ENCODE results near the gene KCNQ2. TPM values are rescaled to one million over a fixed set of nuclear protein-coding genes. Genes with fewer than 3 reads are reported as not detected.

KCNQ2 gene
- total RNA-seq, 1 donor: 0.36 TPM

- Histone ChIP-seq H3K4me2 (ENCODE audit: insufficient read depth, low read length) (no peak overlapping the region), H2AFZ (ENCODE audit: low read length) (no peak overlapping the region), H3K27me3 (ENCODE audit: insufficient read depth, low read length) (peaks cover 4% of the 10 kb centered on the region), H3K4me3 (ENCODE audit: insufficient read depth, low read length) (no peak overlapping the region), H4K20me1 (ENCODE audit: insufficient read depth, low read length) (no peaks in the 10 kb centered on the region), H3K9me3 (ENCODE audit: low read depth, low read length) (no peaks in the 10 kb centered on the region), H3K27ac (ENCODE audit: low read depth, low read length) (no peak overlapping the region), H3K79me2 (ENCODE audit: insufficient read depth, low read length) (no peaks in the 10 kb centered on the region), H3K36me3 (ENCODE audit: insufficient read depth, low read length) (no peaks in the 10 kb centered on the region), H3K4me1 (ENCODE audit: insufficient read depth, low read length) (no peaks in the 10 kb centered on the region)
- TF ChIP-seq, protein P1, sequence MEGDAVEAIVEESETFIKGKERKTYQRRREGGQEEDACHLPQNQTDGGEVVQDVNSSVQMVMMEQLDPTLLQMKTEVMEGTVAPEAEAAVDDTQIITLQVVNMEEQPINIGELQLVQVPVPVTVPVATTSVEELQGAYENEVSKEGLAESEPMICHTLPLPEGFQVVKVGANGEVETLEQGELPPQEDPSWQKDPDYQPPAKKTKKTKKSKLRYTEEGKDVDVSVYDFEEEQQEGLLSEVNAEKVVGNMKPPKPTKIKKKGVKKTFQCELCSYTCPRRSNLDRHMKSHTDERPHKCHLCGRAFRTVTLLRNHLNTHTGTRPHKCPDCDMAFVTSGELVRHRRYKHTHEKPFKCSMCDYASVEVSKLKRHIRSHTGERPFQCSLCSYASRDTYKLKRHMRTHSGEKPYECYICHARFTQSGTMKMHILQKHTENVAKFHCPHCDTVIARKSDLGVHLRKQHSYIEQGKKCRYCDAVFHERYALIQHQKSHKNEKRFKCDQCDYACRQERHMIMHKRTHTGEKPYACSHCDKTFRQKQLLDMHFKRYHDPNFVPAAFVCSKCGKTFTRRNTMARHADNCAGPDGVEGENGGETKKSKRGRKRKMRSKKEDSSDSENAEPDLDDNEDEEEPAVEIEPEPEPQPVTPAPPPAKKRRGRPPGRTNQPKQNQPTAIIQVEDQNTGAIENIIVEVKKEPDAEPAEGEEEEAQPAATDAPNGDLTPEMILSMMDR (IDR thresholded peaks at IDR 0.05; ENCODE audit: extremely low read depth, low read depth, low read length): no peak
- no peak for DNase-seq (ENCODE audit: insufficient read length, low spot score, missing footprints)
Observed at GRCh38 chr20:63421094-63421692, 51.3 kb downstream of the KCNQ2 start.

GRCh38 chr20:63420359-63421093, 51.9 kb downstream of the KCNQ2 start:
- Histone ChIP-seq H3K27ac (ENCODE audit: low read depth, low read length) (no peak overlapping the region), H4K20me1 (ENCODE audit: insufficient read depth, low read length) (no peaks in the 10 kb centered on the region), H3K4me2 (ENCODE audit: insufficient read depth, low read length) (no peak overlapping the region), H3K4me3 (ENCODE audit: insufficient read depth, low read length) (no peak overlapping the region), H3K4me1 (ENCODE audit: insufficient read depth, low read length) (no peaks in the 10 kb centered on the region), H3K36me3 (ENCODE audit: insufficient read depth, low read length) (no peaks in the 10 kb centered on the region), H2AFZ (ENCODE audit: low read length) (no peak overlapping the region), H3K9me3 (ENCODE audit: low read depth, low read length) (no peaks in the 10 kb centered on the region), H3K27me3 (ENCODE audit: insufficient read depth, low read length) (peaks cover 4% of the 10 kb centered on the region), H3K79me2 (ENCODE audit: insufficient read depth, low read length) (no peaks in the 10 kb centered on the region)
- no peak for DNase-seq (ENCODE audit: insufficient read length, low spot score, missing footprints)
- TF ChIP-seq, protein P1 (IDR thresholded peaks at IDR 0.05; ENCODE audit: extremely low read depth, low read depth, low read length): no peak

GRCh38 chr20:63419299-63419698, 53.2 kb downstream of the KCNQ2 start:
- H3K27me3 ChIP-seq (ENCODE audit: insufficient read depth, low read length): peaks cover 4% of the 10 kb centered on the region
- no peak overlapping the region for H3K4me3 ChIP-seq (ENCODE audit: insufficient read depth, low read length)

DNA sequence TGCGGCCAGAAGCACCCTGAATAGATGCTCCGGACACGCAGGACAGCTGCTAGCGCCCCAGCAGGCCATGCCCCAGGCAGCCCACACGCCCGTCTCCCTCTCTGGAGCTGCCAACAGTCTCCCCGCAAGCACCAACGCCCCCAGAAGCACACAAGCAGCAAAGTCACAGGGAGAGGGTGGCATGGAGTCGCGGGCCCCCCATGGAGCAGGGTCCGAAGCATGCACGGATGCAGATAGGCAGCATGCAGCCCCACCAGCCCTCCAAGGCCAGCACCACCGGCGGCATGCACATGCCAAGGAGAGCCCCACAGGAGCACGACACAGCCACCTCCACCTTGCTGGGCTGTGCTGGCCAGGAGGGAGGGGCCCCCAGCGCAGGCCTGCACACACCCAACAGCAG, 53.8 kb downstream of the KCNQ2 start:
- Histone ChIP-seq H3K27me3 (ENCODE audit: insufficient read depth, low read length) (peaks cover 4% of the 10 kb centered on the region), H4K20me1 (ENCODE audit: insufficient read depth, low read length) (no peaks in the 10 kb centered on the region), H3K36me3 (ENCODE audit: insufficient read depth, low read length) (no peaks in the 10 kb centered on the region), H2AFZ (ENCODE audit: low read length) (no peak overlapping the region), H3K4me3 (ENCODE audit: insufficient read depth, low read length) (no peak overlapping the region), H3K9me3 (ENCODE audit: low read depth, low read length) (no peaks in the 10 kb centered on the region), H3K4me2 (ENCODE audit: insufficient read depth, low read length) (no peak overlapping the region), H3K4me1 (ENCODE audit: insufficient read depth, low read length) (no peaks in the 10 kb centered on the region), H3K79me2 (ENCODE audit: insufficient read depth, low read length) (no peaks in the 10 kb centered on the region), H3K27ac (ENCODE audit: low read depth, low read length) (no peak overlapping the region)
- DNase-seq (ENCODE audit: insufficient read length, low spot score, missing footprints): no peak
- TF ChIP-seq, protein P1 (IDR thresholded peaks at IDR 0.05; ENCODE audit: extremely low read depth, low read depth, low read length): no peak

More at GRCh38 chr20:63419299-63419698, 53.2 kb downstream of the KCNQ2 start:
- H3K79me2 ChIP-seq (ENCODE audit: insufficient read depth, low read length): no peaks in the 10 kb centered on the region
- H3K4me1 ChIP-seq (ENCODE audit: insufficient read depth, low read length): no peaks in the 10 kb centered on the region
- H3K4me2 ChIP-seq (ENCODE audit: insufficient read depth, low read length): no peak overlapping the region
- no peaks in the 10 kb centered on the region for H4K20me1 ChIP-seq (ENCODE audit: insufficient read depth, low read length)
- no peak overlapping the region for H2AFZ ChIP-seq (ENCODE audit: low read length)
- TF ChIP-seq, protein P1 (IDR thresholded peaks at IDR 0.05; ENCODE audit: extremely low read depth, low read depth, low read length): no peak
- H3K9me3 ChIP-seq (ENCODE audit: low read depth, low read length): no peaks in the 10 kb centered on the region
- H3K36me3 ChIP-seq (ENCODE audit: insufficient read depth, low read length): no peaks in the 10 kb centered on the region
- no peak overlapping the region for H3K27ac ChIP-seq (ENCODE audit: low read depth, low read length)
- DNase-seq (ENCODE audit: insufficient read length, low spot score, missing footprints): no peak

Data from osteoblast (primary cell).